Heart left ventricle (tissue), 16 donors: ENCODE results near the gene DAB1. TPM values are rescaled to one million over a fixed set of nuclear protein-coding genes. Genes with fewer than 3 reads are reported as not detected.

ENCODE experiments used
- ATAC-seq, 4 donors: fragments of 200-7000 bp; cut with Tn5 transposase; one replicate each; pipeline ENCODE4 v1.9.1; 2020 to 2022; ENCODE audit warnings: moderate library complexity in 4 of 4, mild to moderate bottlenecking in 3 of 4, moderate number of reproducible peaks in 1 of 4
- DNase-seq, 5 donors: peaks; one replicate each; pipeline ENCODE4 v3.0.0-alpha.2; 2020
- H3K27ac ChIP-seq, 12 donors: fragments of 200-600 bp; sonication (generic) in 4 of 12; one replicate each; pipeline versions ENCODE4 v1.5.0 to v1.8.0; 2016 to 2022; ENCODE audit warnings: mild to moderate bottlenecking in 2 of 12
- H3K27me3 ChIP-seq, 9 donors: fragments of 200-600 bp; sonication (generic) in 2 of 9; one replicate each; pipeline versions ENCODE4 v1.5.1 to v1.8.0; 2016 to 2022; ENCODE audit warnings: mild to moderate bottlenecking in 3 of 9
- H3K36me3 ChIP-seq, 9 donors: fragments of 200-600 bp; sonication (generic) in 2 of 9; one replicate each; pipeline versions ENCODE4 v1.5.0 to v1.8.0; 2018 to 2022; ENCODE audit warnings: mild to moderate bottlenecking in 2 of 9
- H3K4me1 ChIP-seq, 12 donors: fragments of 200-600 bp; sonication (generic) in 4 of 12; one replicate each; pipeline versions ENCODE4 v1.5.0 to v1.8.0; 2016 to 2022; ENCODE audit warnings: mild to moderate bottlenecking in 3 of 12
- H3K4me3 ChIP-seq, 12 donors: fragments of 200-600 bp; sonication (generic) in 4 of 12; one replicate each; pipeline versions ENCODE4 v1.5.0 to v1.8.0; 2017 to 2022; ENCODE audit warnings: mild to moderate bottlenecking in 9 of 12, moderate library complexity in 4 of 12
- H3K9me3 ChIP-seq, 12 donors: fragments of 200-600 bp; sonication (generic) in 4 of 12; one replicate each; pipeline versions ENCODE4 v1.5.0 to v1.8.0; 2016 to 2022; ENCODE audit warnings: mild to moderate bottlenecking in 1 of 12
- POLR2A ChIP-seq, 2 donors: fragments of 450-650 bp; IDR thresholded peaks; one replicate each; pipeline ENCODE4 v1.6.1; 2017; ENCODE audit warnings: antibody characterized with exemption in 2 of 2, mild to moderate bottlenecking in 2 of 2, moderate library complexity in 2 of 2
- WGBS, 4 donors: extraction: QIAGEN DNeasy Blood & Tissue Kit in 2 of 4; methylation state at CpG; one replicate each; pipeline versions ENCODE4 v1.1.5 to v1.1.7; 2013 to 2018; 5-methylcytosine and 5-hydroxymethylcytosine counted together
- intact Hi-C, 10 donors: fragments of 100-400 bp; cut with DNase I; formaldehyde crosslinking; loops; one replicate each; pipeline versions ENCODE4 v1.11.1 to v1.14.2; 2022
- polyA plus RNA-seq, 2 donors: library from polyadenylated mRNA; stranded (reverse); fragments of 200-250 nt; gene quantifications; one replicate each; pipeline ENCODE4 v1.2.3, GENCODE V29; 2013
- total RNA-seq, 9 donors: library from RNA; depleted of rRNA in 2 of 9; stranded (reverse); fragments of >200 nt in 2 of 9; fragmentation: NEBNext Ultra II Directional in 3 of 9; extraction: Animal tissue kit (Norgen Biotek cat#: 25700) in 3 of 9; gene quantifications; one replicate each; pipeline versions ENCODE4 v1.1.0 to v1.2.4, GENCODE V29; 2016 to 2023
- TF ChIP-seq, protein P1 (sequence below), 12 donors: fragments of 200-600 bp; sonication (generic) in 4 of 12; IDR thresholded peaks; one replicate each; pipeline versions ENCODE4 v1.5.0 to v1.8.0; 2018 to 2022; ENCODE audit warnings: antibody characterized with exemption in 12 of 12, mild to moderate bottlenecking in 5 of 12
- donor health status: ischemic (EF 13 %, LVEDD 7.1; RV severe dilation, severe dysfunction).
- donor health status: healthy with polysubstance abuse.
- donor health status: DM: no; HTN: yes; CAD: no.
- donor health status: DM: no; HTN: no; CAD: no.
- donor health status: ischemic (EF 25% LVEDD 6.9; RV normal size, moderate dysfunction).
- donor health status: ischemic (EF 25% LVEDD 5.7; RV mildly dilated, moderate dysfunction).
- donor health status: healthy.
- donor health status: DM: yes; HTN: yes; CAD: no.
- donor health status: ischemic (EF 35%, LVEDD 5.7; RV mildly dilated, moderate dysfunction).
- donor health status: nonischemic (EF 11% LVEDD 7.7; RV severe dilation, severe dysfunction).
- donor health status: DM: yes; HTN: yes; CAD: no.
- donor health status: PGD.
- donor health status: ischemic (EF 29% LVEDD 5.4; RV normal size, mild dysfunction).
- donor health status: nonischemic (EF 23%, LVEDD 6.1; RV moderate dilation, normal function).

The DAB1 gene
- total and polyA plus RNA-seq, 11 donors: 0.26 to 28.8 (median 5.2) TPM

GRCh38 chr1:57064379-57065140 lies 359.3 kb downstream of the DAB1 start:
- peaks cover 0 to 19% (median 0%) of the 10 kb centered on the region in 12 donors for H3K4me1 ChIP-seq
- no peaks in the 10 kb centered on the region for H3K9me3 ChIP-seq
- WGBS, 4 donors: 87 to 92% (median 91%) methylated on average over 7 of the region's 7 CpGs
- no peaks in the 10 kb centered on the region for H3K27me3 ChIP-seq
- H3K4me3 ChIP-seq: no peak overlapping the region
- no peak for DNase-seq
- H3K36me3 ChIP-seq: no peaks in the 10 kb centered on the region
- TF ChIP-seq, protein P1, sequence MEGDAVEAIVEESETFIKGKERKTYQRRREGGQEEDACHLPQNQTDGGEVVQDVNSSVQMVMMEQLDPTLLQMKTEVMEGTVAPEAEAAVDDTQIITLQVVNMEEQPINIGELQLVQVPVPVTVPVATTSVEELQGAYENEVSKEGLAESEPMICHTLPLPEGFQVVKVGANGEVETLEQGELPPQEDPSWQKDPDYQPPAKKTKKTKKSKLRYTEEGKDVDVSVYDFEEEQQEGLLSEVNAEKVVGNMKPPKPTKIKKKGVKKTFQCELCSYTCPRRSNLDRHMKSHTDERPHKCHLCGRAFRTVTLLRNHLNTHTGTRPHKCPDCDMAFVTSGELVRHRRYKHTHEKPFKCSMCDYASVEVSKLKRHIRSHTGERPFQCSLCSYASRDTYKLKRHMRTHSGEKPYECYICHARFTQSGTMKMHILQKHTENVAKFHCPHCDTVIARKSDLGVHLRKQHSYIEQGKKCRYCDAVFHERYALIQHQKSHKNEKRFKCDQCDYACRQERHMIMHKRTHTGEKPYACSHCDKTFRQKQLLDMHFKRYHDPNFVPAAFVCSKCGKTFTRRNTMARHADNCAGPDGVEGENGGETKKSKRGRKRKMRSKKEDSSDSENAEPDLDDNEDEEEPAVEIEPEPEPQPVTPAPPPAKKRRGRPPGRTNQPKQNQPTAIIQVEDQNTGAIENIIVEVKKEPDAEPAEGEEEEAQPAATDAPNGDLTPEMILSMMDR (IDR thresholded peaks at IDR 0.05): no peak
- TF ChIP-seq POLR2A (IDR thresholded peaks at IDR 0.05): no peak
- no peak overlapping the region for H3K27ac ChIP-seq
- intact Hi-C loops: loop anchor here in 4 of 10 donors (5.0 to 10.0 kb wide), 3 partner anchors 53 to 232 kb away; no protein-coding TSS in a partner anchor
- ATAC-seq: no peak

- ATAC-seq: no peak
- no peak for DNase-seq
- Histone ChIP-seq H3K27ac (no peak overlapping the region), H3K9me3 (no peaks in the 10 kb centered on the region), H3K4me1 (peaks cover 0 to 24% (median 0%) of the 10 kb centered on the region in 12 donors), H3K36me3 (no peaks in the 10 kb centered on the region), H3K4me3 (no peak overlapping the region), H3K27me3 (no peaks in the 10 kb centered on the region)
- intact Hi-C loops: loop anchor here in 3 of 10 donors (5.0 to 10.0 kb wide), 2 partner anchors 54 to 229 kb away; no protein-coding TSS in a partner anchor
- 88 to 96% (median 92%) methylated on average over 6 of the region's 6 CpGs for WGBS, 4 donors
- TF ChIP-seq POLR2A (IDR thresholded peaks at IDR 0.05): no peak
- TF ChIP-seq, protein P1 (IDR thresholded peaks at IDR 0.05): no peak
These were observed 360.3 kb downstream of the DAB1 start for GRCh38 chr1:57063406-57064125.

DNA sequence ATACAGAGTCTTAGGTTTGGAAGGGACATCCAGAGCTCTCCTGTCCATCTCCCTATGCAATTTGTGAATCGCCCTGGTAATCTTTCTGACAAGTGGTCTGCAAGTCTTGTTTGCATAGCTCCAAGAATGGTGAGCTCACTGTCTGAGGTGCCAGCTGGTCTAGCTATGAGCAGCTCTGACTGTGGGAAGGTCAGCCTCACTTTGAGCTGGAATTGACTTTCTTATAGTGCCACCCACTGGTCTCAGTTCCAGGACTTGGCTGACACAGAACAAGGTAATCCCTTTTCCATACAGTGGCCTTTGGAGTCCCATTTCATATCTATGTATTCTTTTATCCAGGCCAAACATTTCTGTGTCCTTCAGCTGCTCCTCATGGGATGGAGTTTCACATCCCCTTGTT lies 362.5 kb downstream of the DAB1 start:
- WGBS, 4 donors: 38 to 60% (median 44%) methylated on average over 1 of the region's 1 CpG
- Histone ChIP-seq H3K27me3 (no peaks in the 10 kb centered on the region), H3K4me3 (no peak overlapping the region), H3K27ac (no peak overlapping the region), H3K9me3 (no peaks in the 10 kb centered on the region), H3K36me3 (no peaks in the 10 kb centered on the region), H3K4me1 (peaks cover 0 to 10% (median 0%) of the 10 kb centered on the region in 12 donors)
- DNase-seq (no peak), ATAC-seq (peak; percentile 47 to 78 (median 63))
- TF ChIP-seq POLR2A (IDR thresholded peaks at IDR 0.05): no peak
- TF ChIP-seq, protein P1 (IDR thresholded peaks at IDR 0.05): peak in 3 of 12 donors; percentile 6 to 19 (median 11)
- intact Hi-C loops: loop anchor here in 3 of 10 donors (5.0 to 10.0 kb wide), 2 partner anchors 56 to 227 kb away; no protein-coding TSS in a partner anchor

DNA sequence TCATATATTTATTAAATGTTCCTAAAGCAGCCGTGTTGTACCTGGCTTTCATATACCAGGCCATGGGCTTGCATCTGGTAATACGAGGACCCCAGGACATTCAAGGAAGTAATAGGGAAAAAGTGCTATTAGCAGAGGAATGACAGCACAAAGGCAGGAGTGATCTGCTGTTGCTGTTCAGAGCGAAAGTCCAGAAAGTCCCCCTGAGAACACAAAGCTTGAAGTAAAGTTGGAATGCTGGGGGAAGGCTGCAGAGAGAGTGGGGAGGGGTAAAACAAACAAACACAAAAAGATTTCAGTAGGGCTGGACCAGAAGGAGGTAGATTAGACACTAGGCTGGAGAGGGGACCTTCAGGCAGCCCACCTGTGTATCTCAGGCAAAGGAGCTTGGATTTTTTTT lies 363.4 kb downstream of the DAB1 start:
- Histone ChIP-seq H3K4me1 (peaks cover 0 to 10% (median 0%) of the 10 kb centered on the region in 12 donors), H3K4me3 (no peak overlapping the region), H3K27me3 (no peaks in the 10 kb centered on the region), H3K27ac (no peak overlapping the region), H3K36me3 (no peaks in the 10 kb centered on the region), H3K9me3 (no peaks in the 10 kb centered on the region)
- no peak for TF ChIP-seq POLR2A (IDR thresholded peaks at IDR 0.05)
- TF ChIP-seq, protein P1 (IDR thresholded peaks at IDR 0.05): no peak
- 83 to 90% (median 86%) methylated on average over 3 of the region's 3 CpGs for WGBS, 4 donors
- ATAC-seq (no peak), DNase-seq (no peak)
- intact Hi-C loops: loop anchor here in 3 of 10 donors (5.0 to 10.0 kb wide), 2 partner anchors 57 to 226 kb away; no protein-coding TSS in a partner anchor
